Epithelial cell of proximal tubule (primary cell): ENCODE measurements around the gene POU3F3. TPM values are rescaled to one million over a fixed set of nuclear protein-coding genes. Genes with fewer than 3 reads are reported as not detected.

Source experiments
- total RNA-seq: library from RNA; depleted of rRNA; stranded (reverse); fragments of >200 nt; gene quantifications from 2 replicates; pipeline ENCODE4 v1.2.3, GENCODE V29; 2015

Gene POU3F3
- total RNA-seq, 1 donor from 2014 or later: 34.0 TPM

Other genes starting within 250 kb of the POU3F3 start
- 34.7 and 40.4 TPM in 2 replicates for gene MRPS9, start 184.0 kb downstream of the POU3F3 start, total RNA-seq